Measurements from ENCODE around the gene CMTM6. TPM values are rescaled to one million over a fixed set of nuclear protein-coding genes. Genes with fewer than 3 reads are reported as not detected.
"Not testable (repeated sequence)": the region's sequence is repeated elsewhere in the genome, so short reads cannot be mapped to it uniquely, and the experiment has no call there.

Gene CMTM6
- total RNA-seq, 2 experiments from 2014 or later = 37.8 to 38.0 TPM

GRCh38 chr3:32493437-32494414 lies 8.9 kb downstream of the CMTM6 start:
- Mint-ChIP-seq H3K4me1 (peaks cover 5% of the 10 kb centered on the region), H3K27ac (no peak overlapping the region), H3K9me3 (no peaks in the 10 kb centered on the region), H3K36me3 (peaks cover 16% of the 10 kb centered on the region), H3K27me3 (no peaks in the 10 kb centered on the region), H3K4me3 (no peak overlapping the region)
- no peak for DNase-seq
- ATAC-seq (ENCODE audit: low read depth) = no peak
- POLR2A ChIA-PET = no interaction called here

- DNase-seq = no peak
- H3K4me3 Mint-ChIP-seq = no peak overlapping the region
- no peaks in the 10 kb centered on the region for H3K27me3 Mint-ChIP-seq
- peaks cover 3% of the 10 kb centered on the region for H3K4me1 Mint-ChIP-seq
- POLR2A ChIA-PET = no interaction called here
- no peaks in the 10 kb centered on the region for H3K9me3 Mint-ChIP-seq
- no peak overlapping the region for H3K27ac Mint-ChIP-seq
- ATAC-seq (ENCODE audit: low read depth) = no peak
- peaks cover 25% of the 10 kb centered on the region for H3K36me3 Mint-ChIP-seq
Observed at GRCh38 chr3:32492684-32493436, 9.8 kb downstream of the CMTM6 start.

GRCh38 chr3:32488474-32489008 lies 14.1 kb downstream of the CMTM6 start:
- POLR2A ChIA-PET = no interaction called here
- H3K9me3 Mint-ChIP-seq = no peaks in the 10 kb centered on the region
- no peak overlapping the region for H3K4me3 Mint-ChIP-seq
- peaks cover 35% of the 10 kb centered on the region for H3K36me3 Mint-ChIP-seq
- DNase-seq (no peak), ATAC-seq (ENCODE audit: low read depth) (no peak)
- no peaks in the 10 kb centered on the region for H3K27me3 Mint-ChIP-seq
- no peak overlapping the region for H3K27ac Mint-ChIP-seq
- peaks cover 8% of the 10 kb centered on the region for H3K4me1 Mint-ChIP-seq

- no peak for ATAC-seq (ENCODE audit: low read depth)
- peaks cover 8% of the 10 kb centered on the region for H3K4me1 Mint-ChIP-seq
- no peak for DNase-seq
- H3K9me3 Mint-ChIP-seq = no peaks in the 10 kb centered on the region
- H3K36me3 Mint-ChIP-seq = peaks cover 38% of the 10 kb centered on the region
- POLR2A ChIA-PET = no interaction called here
- no peak overlapping the region for H3K27ac Mint-ChIP-seq
- no peak overlapping the region for H3K4me3 Mint-ChIP-seq
- no peaks in the 10 kb centered on the region for H3K27me3 Mint-ChIP-seq
Observed at GRCh38 chr3:32487781-32488473, 14.7 kb downstream of the CMTM6 start.

GRCh38 chr3:32484436-32484835 lies 18.2 kb downstream of the CMTM6 start:
- DNase-seq (no peak), ATAC-seq (ENCODE audit: low read depth) (no peak)
- Mint-ChIP-seq H3K27ac (no peak overlapping the region), H3K36me3 (peaks cover 57% of the 10 kb centered on the region), H3K4me1 (peaks cover 13% of the 10 kb centered on the region), H3K4me3 (peak overlapping the region; percentile 23), H3K9me3 (no peaks in the 10 kb centered on the region), H3K27me3 (no peaks in the 10 kb centered on the region)
- POLR2A ChIA-PET = interaction anchor here (1.0 kb wide), 1 partner anchor 14 kb away, joined by 3 read pairs; no protein-coding TSS in a partner anchor

GRCh38 chr3:32483772-32484171 lies 18.9 kb downstream of the CMTM6 start:
- DNase-seq (no peak), ATAC-seq (ENCODE audit: low read depth) (no peak)
- Mint-ChIP-seq H3K27ac (no peak overlapping the region), H3K4me1 (peaks cover 13% of the 10 kb centered on the region), H3K9me3 (no peaks in the 10 kb centered on the region), H3K4me3 (no peak overlapping the region), H3K27me3 (no peaks in the 10 kb centered on the region), H3K36me3 (peaks cover 57% of the 10 kb centered on the region)
- POLR2A ChIA-PET = no interaction called here

- POLR2A ChIA-PET = no interaction called here
- DNase-seq (no peak), ATAC-seq (ENCODE audit: low read depth) (no peak)
- Mint-ChIP-seq H3K9me3 (no peaks in the 10 kb centered on the region), H3K27ac (no peak overlapping the region), H3K36me3 (peaks cover 55% of the 10 kb centered on the region), H3K4me1 (peaks cover 13% of the 10 kb centered on the region), H3K4me3 (no peak overlapping the region), H3K27me3 (no peaks in the 10 kb centered on the region)
Observed at GRCh38 chr3:32482693-32483092, 20.0 kb downstream of the CMTM6 start.

- no peak for DNase-seq
- POLR2A ChIA-PET = no interaction called here
- Mint-ChIP-seq H3K4me1 (peaks cover 13% of the 10 kb centered on the region), H3K27ac (no peak overlapping the region), H3K27me3 (no peaks in the 10 kb centered on the region), H3K4me3 (no peak overlapping the region), H3K36me3 (peaks cover 55% of the 10 kb centered on the region), H3K9me3 (no peaks in the 10 kb centered on the region)
- ATAC-seq (ENCODE audit: low read depth) = no peak
Observed at GRCh38 chr3:32481791-32482631, 20.6 kb downstream of the CMTM6 start.

- ATAC-seq (ENCODE audit: low read depth) = no peak
- peaks cover 58% of the 10 kb centered on the region for H3K36me3 Mint-ChIP-seq
- no peaks in the 10 kb centered on the region for H3K9me3 Mint-ChIP-seq
- H3K4me3 Mint-ChIP-seq = no peak overlapping the region
- POLR2A ChIA-PET = no interaction called here
- no peak overlapping the region for H3K27ac Mint-ChIP-seq
- no peaks in the 10 kb centered on the region for H3K27me3 Mint-ChIP-seq
- peaks cover 14% of the 10 kb centered on the region for H3K4me1 Mint-ChIP-seq
- no peak for DNase-seq
Observed at GRCh38 chr3:32480604-32481003, 22.0 kb downstream of the CMTM6 start.

GRCh38 chr3:32474201-32474600 lies 28.5 kb downstream of the CMTM6 start:
- Mint-ChIP-seq H3K36me3 (peaks cover 44% of the 10 kb centered on the region), H3K27ac (no peak overlapping the region), H3K9me3 (no peaks in the 10 kb centered on the region), H3K4me3 (no peak overlapping the region), H3K4me1 (peaks cover 19% of the 10 kb centered on the region), H3K27me3 (no peaks in the 10 kb centered on the region)
- ATAC-seq (ENCODE audit: low read depth) = no peak
- POLR2A ChIA-PET = no interaction called here
- no peak for DNase-seq

- H3K9me3 Mint-ChIP-seq; H3K27ac Mint-ChIP-seq; ATAC-seq (ENCODE audit: low read depth); H3K27me3 Mint-ChIP-seq; H3K4me3 Mint-ChIP-seq; DNase-seq: not testable (repeated sequence)
- POLR2A ChIA-PET = interaction anchor here (0.6 kb wide), 1 partner anchor 174 kb away, joined by 4 read pairs; no protein-coding TSS in a partner anchor
- Mint-ChIP-seq H3K4me1 (peaks cover 23% of the 10 kb centered on the region), H3K36me3 (peaks cover 36% of the 10 kb centered on the region)
Observed at GRCh38 chr3:32472151-32472550, 30.5 kb downstream of the CMTM6 start.

- Mint-ChIP-seq H3K27ac (no peak overlapping the region), H3K4me3 (no peak overlapping the region), H3K4me1 (peaks cover 24% of the 10 kb centered on the region), H3K36me3 (peaks cover 26% of the 10 kb centered on the region), H3K27me3 (no peaks in the 10 kb centered on the region), H3K9me3 (no peaks in the 10 kb centered on the region)
- POLR2A ChIA-PET = no interaction called here
- ATAC-seq (ENCODE audit: low read depth) = no peak
- DNase-seq = no peak
Observed at GRCh38 chr3:32471246-32471645, 31.4 kb downstream of the CMTM6 start.
